GM12801 (cell line): ENCODE measurements around the gene DUSP1.

Experiments
- TF ChIP-seq, protein P1 (sequence below): IDR thresholded peaks from one replicate; pipeline ENCODE4 v1.5.1; 2011; ENCODE audit warnings: control low read depth; ENCODE audit not compliant: insufficient read length; ENCODE audit errors: extremely low read depth

The DUSP1 gene

DNA sequence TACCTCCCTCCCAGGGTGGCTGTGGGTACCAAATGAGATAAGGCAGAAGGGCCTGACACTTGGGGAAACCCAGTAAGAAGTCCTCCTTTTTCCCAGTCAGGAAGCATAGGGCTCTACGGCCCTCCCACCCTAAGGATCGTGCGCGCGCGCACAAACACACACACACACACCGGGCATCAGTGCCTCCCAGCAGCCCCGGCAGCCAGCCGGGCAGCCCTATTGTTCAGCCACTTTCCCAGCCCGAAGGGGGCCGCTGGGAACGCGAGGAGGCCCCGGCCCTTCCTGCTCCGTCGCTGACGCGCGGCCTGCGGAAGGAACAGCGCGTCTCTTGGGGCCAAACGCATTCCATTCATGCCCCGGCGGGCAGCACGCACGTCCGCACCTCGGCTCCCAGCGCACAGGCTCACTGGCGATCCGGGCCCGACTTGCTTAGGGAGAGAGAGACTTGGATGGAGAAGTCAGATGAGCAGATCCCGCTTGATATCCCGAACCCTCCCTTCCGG is 22.6 kb downstream of the DUSP1 start:
- TF ChIP-seq, protein P1, sequence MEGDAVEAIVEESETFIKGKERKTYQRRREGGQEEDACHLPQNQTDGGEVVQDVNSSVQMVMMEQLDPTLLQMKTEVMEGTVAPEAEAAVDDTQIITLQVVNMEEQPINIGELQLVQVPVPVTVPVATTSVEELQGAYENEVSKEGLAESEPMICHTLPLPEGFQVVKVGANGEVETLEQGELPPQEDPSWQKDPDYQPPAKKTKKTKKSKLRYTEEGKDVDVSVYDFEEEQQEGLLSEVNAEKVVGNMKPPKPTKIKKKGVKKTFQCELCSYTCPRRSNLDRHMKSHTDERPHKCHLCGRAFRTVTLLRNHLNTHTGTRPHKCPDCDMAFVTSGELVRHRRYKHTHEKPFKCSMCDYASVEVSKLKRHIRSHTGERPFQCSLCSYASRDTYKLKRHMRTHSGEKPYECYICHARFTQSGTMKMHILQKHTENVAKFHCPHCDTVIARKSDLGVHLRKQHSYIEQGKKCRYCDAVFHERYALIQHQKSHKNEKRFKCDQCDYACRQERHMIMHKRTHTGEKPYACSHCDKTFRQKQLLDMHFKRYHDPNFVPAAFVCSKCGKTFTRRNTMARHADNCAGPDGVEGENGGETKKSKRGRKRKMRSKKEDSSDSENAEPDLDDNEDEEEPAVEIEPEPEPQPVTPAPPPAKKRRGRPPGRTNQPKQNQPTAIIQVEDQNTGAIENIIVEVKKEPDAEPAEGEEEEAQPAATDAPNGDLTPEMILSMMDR: no peak

DNA sequence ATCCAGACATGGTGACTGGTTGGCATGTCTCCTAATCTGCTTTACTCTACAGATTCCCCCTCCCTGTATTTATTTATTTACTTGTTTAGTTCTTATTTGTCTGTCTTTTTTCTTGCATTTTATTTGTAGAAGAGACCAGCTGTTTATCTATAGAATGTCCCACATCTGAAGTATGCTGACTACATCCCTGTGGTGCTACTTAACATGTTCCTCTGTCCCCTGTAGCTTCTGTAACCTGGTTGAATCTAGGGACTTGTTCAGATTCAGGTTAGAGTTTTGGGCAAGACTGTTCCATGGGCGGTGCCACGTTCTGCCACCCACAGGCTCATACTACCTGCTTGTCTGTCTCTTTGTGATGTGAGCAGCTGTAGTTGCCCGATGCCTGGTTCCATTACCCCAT is 23.5 kb downstream of the DUSP1 start:
- TF ChIP-seq, protein P1: no peak

DNA sequence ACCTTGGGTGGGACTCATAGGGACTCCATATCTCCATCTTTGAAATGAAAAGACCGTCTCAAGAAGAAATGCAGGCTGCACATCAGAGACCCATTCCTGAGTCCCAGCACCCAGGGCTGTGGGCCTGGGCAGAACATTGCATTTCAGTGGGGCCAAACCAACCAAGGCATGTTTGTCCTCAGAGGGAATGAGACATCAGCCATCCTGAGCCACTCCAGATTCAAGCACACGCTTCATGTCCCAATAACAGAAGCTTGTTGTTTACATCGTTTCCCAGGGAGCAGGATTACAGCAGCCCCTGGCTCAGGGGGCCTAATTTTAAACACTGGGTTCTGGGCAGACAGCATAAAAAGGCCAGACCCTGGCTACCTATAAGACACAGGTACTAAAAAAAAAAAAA is 24.3 kb downstream of the DUSP1 start:
- TF ChIP-seq, protein P1: no peak

GRCh38 chr5:172745838-172746237 is 25.2 kb downstream of the DUSP1 start:
- TF ChIP-seq, protein P1: no peak

GRCh38 chr5:172745406-172745805 is 25.6 kb downstream of the DUSP1 start:
- TF ChIP-seq, protein P1: no peak

DNA sequence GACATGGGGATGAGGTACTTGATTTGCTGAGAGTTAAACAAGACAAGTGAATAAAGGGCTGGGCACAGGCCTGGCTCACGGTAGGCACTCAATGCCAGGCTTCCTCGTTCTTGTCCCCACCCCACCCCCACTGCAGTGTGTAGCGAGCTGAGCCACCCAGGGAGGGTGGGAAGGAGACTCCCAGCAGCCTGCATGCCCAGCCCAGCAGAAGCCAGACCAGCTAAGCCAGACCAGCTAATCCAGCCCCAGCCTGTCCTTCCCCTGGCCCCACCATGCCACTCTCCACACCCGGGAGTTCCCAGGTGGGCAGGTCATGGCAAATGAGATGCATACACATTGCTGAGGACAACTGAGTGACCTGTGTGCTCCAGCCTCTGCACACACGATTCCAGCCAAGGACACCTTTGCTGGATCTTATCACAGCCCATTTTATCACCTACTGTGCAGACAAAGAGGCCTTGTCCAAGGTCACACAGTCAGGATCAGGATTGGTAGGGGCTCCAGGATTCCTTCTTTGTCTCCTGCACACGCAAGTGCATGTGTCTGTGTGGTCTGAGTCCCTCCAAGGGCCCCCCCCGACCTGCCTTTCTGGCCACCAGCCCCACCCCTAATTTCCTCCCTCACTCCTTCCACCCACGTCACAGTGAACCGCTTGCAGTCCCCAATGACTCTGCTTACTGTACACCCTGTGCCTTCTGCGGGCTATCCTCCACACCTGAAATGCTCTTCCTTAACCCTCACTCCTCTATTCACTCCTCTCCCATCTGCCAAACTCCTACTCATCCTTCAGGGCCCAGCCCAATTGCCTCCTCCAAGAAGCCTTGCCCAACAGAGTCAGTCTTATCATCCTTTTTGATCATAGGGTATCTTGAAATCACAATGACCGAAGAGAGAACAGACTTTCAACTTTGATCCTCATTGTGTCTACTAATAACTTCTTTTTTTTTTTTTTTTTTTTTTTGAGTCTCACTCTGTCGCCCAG is 26.6 kb downstream of the DUSP1 start:
- TF ChIP-seq, protein P1: no peak

- TF ChIP-seq, protein P1: no peak
Measured at GRCh38 chr5:172743112-172743959, 27.7 kb downstream of the DUSP1 start.
